Measurements from ENCODE around the gene MARK1. TPM values are rescaled to one million over a fixed set of nuclear protein-coding genes. Genes with fewer than 3 reads are reported as not detected.

MARK1 gene
- total and polyA plus RNA-seq, 9 of the 15 experiments (the other 6 are each of a cell fraction or from before 2014, with no cell fraction given): not detected

DNA sequence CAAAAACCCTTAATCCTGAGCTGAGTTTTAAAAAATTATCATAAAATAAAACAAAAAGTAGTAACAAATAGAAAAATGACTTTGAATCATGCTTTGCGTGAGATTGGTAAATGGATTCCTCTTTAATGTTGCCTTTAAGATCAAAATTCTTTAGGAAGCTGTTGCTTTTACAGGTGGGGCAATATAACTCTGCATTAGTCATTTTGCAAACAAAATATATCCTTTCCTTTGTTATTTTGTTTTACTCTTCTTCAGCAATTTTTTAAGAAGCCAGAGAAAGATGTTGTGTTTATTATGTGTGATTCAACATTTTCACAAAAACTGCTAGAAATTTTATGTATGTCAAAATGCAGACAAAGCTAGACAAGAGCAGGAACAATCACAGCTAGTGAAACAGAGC, 50.0 kb downstream of the MARK1 start (continued):
- TF ChIP-seq, protein P1, sequence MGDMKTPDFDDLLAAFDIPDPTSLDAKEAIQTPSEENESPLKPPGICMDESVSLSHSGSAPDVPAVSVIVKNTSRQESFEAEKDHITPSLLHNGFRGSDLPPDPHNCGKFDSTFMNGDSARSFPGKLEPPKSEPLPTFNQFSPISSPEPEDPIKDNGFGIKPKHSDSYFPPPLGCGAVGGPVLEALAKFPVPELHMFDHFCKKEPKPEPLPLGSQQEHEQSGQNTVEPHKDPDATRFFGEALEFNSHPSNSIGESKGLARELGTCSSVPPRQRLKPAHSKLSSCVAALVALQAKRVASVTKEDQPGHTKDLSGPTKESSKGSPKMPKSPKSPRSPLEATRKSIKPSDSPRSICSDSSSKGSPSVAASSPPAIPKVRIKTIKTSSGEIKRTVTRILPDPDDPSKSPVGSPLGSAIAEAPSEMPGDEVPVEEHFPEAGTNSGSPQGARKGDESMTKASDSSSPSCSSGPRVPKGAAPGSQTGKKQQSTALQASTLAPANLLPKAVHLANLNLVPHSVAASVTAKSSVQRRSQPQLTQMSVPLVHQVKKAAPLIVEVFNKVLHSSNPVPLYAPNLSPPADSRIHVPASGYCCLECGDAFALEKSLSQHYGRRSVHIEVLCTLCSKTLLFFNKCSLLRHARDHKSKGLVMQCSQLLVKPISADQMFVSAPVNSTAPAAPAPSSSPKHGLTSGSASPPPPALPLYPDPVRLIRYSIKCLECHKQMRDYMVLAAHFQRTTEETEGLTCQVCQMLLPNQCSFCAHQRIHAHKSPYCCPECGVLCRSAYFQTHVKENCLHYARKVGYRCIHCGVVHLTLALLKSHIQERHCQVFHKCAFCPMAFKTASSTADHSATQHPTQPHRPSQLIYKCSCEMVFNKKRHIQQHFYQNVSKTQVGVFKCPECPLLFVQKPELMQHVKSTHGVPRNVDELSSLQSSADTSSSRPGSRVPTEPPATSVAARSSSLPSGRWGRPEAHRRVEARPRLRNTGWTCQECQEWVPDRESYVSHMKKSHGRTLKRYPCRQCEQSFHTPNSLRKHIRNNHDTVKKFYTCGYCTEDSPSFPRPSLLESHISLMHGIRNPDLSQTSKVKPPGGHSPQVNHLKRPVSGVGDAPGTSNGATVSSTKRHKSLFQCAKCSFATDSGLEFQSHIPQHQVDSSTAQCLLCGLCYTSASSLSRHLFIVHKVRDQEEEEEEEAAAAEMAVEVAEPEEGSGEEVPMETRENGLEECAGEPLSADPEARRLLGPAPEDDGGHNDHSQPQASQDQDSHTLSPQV (IDR thresholded peaks at IDR 0.05): no peak
- TF ChIP-seq, protein P2, sequence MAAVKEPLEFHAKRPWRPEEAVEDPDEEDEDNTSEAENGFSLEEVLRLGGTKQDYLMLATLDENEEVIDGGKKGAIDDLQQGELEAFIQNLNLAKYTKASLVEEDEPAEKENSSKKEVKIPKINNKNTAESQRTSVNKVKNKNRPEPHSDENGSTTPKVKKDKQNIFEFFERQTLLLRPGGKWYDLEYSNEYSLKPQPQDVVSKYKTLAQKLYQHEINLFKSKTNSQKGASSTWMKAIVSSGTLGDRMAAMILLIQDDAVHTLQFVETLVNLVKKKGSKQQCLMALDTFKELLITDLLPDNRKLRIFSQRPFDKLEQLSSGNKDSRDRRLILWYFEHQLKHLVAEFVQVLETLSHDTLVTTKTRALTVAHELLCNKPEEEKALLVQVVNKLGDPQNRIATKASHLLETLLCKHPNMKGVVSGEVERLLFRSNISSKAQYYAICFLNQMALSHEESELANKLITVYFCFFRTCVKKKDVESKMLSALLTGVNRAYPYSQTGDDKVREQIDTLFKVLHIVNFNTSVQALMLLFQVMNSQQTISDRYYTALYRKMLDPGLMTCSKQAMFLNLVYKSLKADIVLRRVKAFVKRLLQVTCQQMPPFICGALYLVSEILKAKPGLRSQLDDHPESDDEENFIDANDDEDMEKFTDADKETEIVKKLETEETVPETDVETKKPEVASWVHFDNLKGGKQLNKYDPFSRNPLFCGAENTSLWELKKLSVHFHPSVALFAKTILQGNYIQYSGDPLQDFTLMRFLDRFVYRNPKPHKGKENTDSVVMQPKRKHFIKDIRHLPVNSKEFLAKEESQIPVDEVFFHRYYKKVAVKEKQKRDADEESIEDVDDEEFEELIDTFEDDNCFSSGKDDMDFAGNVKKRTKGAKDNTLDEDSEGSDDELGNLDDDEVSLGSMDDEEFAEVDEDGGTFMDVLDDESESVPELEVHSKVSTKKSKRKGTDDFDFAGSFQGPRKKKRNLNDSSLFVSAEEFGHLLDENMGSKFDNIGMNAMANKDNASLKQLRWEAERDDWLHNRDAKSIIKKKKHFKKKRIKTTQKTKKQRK (IDR thresholded peaks at IDR 0.05; ENCODE audit: borderline replicate concordance, low read depth, low read length): no peak
- TF ChIP-seq HDAC3 (IDR thresholded peaks at IDR 0.05; ENCODE audit: borderline replicate concordance, partially characterized antibody) (no peak), TCFL5 (CRISPR knock-in tag; conservative IDR thresholded peaks at IDR 0.05) (no peak), U2AF1 (optimal IDR thresholded peaks at IDR 0.05; ENCODE audit: low read depth, low read length) (no peak), RCOR1 (IDR thresholded peaks at IDR 0.05; ENCODE audit: borderline replicate concordance in 1 of 2, low read depth in 2 of 2, low read length in 2 of 2) (no peak), MYBL2 (IDR thresholded peaks at IDR 0.05; ENCODE audit: low read depth) (no peak), MYBL2 (CRISPR knock-in tag; IDR thresholded peaks at IDR 0.05; ENCODE audit: borderline replicate concordance) (no peak), ETS2 (tag; IDR thresholded peaks at IDR 0.05; ENCODE audit: borderline replicate concordance, poor library complexity, severe bottlenecking) (no peak), NCOA1 (IDR thresholded peaks at IDR 0.05; ENCODE audit: low read depth) (no peak), MAFG (tag; conservative IDR thresholded peaks at IDR 0.05) (no peak), FOXJ2 (tag; IDR thresholded peaks at IDR 0.05) (no peak)

Measured in K562 (cell line).